MM.1S (cell line): ENCODE data around the gene MCHR1.

Experiments
- DNase-seq: peaks from one replicate; pipeline ENCODE4 v3.0.0-alpha.2; 2015
- H2AFZ ChIP-seq: fragments of 300-600 bp; sonication (generic); 2 replicates; pipeline ENCODE4 v1.6.0; 2016; ENCODE audit warnings: antibody characterized with exemption, low read length
- H3F3A ChIP-seq: fragments of 300-600 bp; sonication (generic); 2 replicates; pipeline ENCODE4 v1.6.1; 2016; ENCODE audit warnings: mild to moderate bottlenecking, antibody characterized with exemption, low read length, moderate library complexity, mixed read lengths; ENCODE audit not compliant: insufficient read depth
- H3K27ac ChIP-seq: fragments of 300-600 bp; sonication (generic); 2 replicates; pipeline ENCODE4 v1.5.1; 2016; ENCODE audit warnings: mild to moderate bottlenecking, low read length
- H3K27me3 ChIP-seq: fragments of 300-600 bp; sonication (generic); replicated peaks from 2 replicates; pipeline ENCODE4 v1.6.0; 2016; ENCODE audit warnings: low read length; ENCODE audit not compliant: insufficient read depth
- H3K36me3 ChIP-seq: fragments of 300-600 bp; sonication (generic); replicated peaks from 2 replicates; pipeline ENCODE4 v1.6.1; 2016; ENCODE audit warnings: mild to moderate bottlenecking, low read length, mixed read lengths; ENCODE audit not compliant: insufficient read depth
- H3K4me1 ChIP-seq: fragments of 300-600 bp; sonication (generic); 2 replicates; pipeline ENCODE4 v1.6.1; 2016; ENCODE audit warnings: low read length, mixed read lengths
- H3K4me2 ChIP-seq: fragments of 300-600 bp; sonication (generic); 2 replicates; pipeline ENCODE4 v1.6.0; 2016; ENCODE audit warnings: low read depth, low read length
- H3K4me3 ChIP-seq: fragments of 300-600 bp; sonication (generic); 2 replicates; pipeline ENCODE4 v1.5.1; 2016; ENCODE audit warnings: low read length, mixed read lengths
- H3K79me2 ChIP-seq: fragments of 300-600 bp; sonication (generic); 2 replicates; pipeline ENCODE4 v1.6.1; 2016; ENCODE audit warnings: mixed run types, low read length, mixed read lengths
- H3K9ac ChIP-seq: fragments of 300-600 bp; sonication (generic); 2 replicates; pipeline ENCODE4 v1.6.1; 2016; ENCODE audit warnings: low read length, mixed read lengths
- H3K9me2 ChIP-seq: fragments of 300-600 bp; sonication (generic); replicated peaks from 2 replicates; pipeline ENCODE4 v1.6.1; 2016; ENCODE audit warnings: mild to moderate bottlenecking, low read length, mixed read lengths; ENCODE audit not compliant: insufficient read depth
- H3K9me3 ChIP-seq: fragments of 300-600 bp; sonication (generic); replicated peaks from 2 replicates; pipeline ENCODE4 v1.6.1; 2016; ENCODE audit warnings: mild to moderate bottlenecking, low read length, mixed read lengths; ENCODE audit not compliant: insufficient read depth
- H4K20me1 ChIP-seq: fragments of 300-600 bp; sonication (generic); 2 replicates; pipeline ENCODE4 v1.6.1; 2016; ENCODE audit warnings: mild to moderate bottlenecking, low read length, moderate library complexity, mixed read lengths; ENCODE audit not compliant: insufficient read depth
- EZH2 ChIP-seq: fragments of 300-600 bp; sonication (generic); optimal IDR thresholded peaks from 2 replicates; pipeline ENCODE3; 2017; ENCODE audit warnings: low read depth, mild to moderate bottlenecking, antibody characterized with exemption, low read length, mixed read lengths
- EZH2phosphoT487 ChIP-seq: fragments of 300-600 bp; sonication (generic); IDR thresholded peaks from 2 replicates; pipeline ENCODE4 v1.6.1; 2018; ENCODE audit warnings: antibody characterized with exemption, low read length
- TF ChIP-seq, protein P1 (sequence below): fragments of 300-600 bp; sonication (generic); IDR thresholded peaks from 2 replicates; pipeline ENCODE4 v1.5.1; 2016; ENCODE audit warnings: antibody characterized with exemption, low read length, mixed read lengths

Gene MCHR1

DNA sequence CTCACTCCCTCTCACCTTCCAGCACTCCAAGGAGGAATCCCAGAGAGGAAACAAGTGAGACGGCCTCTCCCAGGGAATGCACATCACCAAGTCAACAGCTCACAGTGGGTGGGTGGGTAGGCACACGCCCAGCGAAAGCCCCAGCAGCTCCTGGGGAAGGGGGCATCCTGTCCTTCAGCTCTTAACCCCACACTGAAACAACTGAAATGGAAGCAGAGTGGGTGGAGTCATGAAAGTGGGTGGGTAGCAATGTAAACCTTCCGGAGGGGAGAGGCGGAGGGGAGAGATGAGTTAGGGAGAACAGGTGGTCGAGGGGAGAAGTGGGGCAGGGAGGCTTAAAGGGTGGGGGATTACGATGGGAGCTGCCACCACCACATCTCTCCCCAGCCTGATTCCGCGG is 5.4 kb downstream of the MCHR1 start:
- Histone ChIP-seq H3K4me2 (no peak overlapping the region), H3F3A (no peaks in the 10 kb centered on the region), H3K27me3 (peaks cover 7% of the 10 kb centered on the region), H3K4me3 (no peak overlapping the region), H3K4me1 (no peaks in the 10 kb centered on the region), H3K9ac (no peak overlapping the region), H3K9me3 (no peaks in the 10 kb centered on the region), H2AFZ (no peak overlapping the region), H3K36me3 (no peaks in the 10 kb centered on the region), H3K27ac (no peak overlapping the region), H4K20me1 (no peaks in the 10 kb centered on the region), H3K9me2 (no peaks in the 10 kb centered on the region), H3K79me2 (no peaks in the 10 kb centered on the region)
- no peak for TF ChIP-seq EZH2phosphoT487
- TF ChIP-seq EZH2, result no peak
- TF ChIP-seq, protein P1, sequence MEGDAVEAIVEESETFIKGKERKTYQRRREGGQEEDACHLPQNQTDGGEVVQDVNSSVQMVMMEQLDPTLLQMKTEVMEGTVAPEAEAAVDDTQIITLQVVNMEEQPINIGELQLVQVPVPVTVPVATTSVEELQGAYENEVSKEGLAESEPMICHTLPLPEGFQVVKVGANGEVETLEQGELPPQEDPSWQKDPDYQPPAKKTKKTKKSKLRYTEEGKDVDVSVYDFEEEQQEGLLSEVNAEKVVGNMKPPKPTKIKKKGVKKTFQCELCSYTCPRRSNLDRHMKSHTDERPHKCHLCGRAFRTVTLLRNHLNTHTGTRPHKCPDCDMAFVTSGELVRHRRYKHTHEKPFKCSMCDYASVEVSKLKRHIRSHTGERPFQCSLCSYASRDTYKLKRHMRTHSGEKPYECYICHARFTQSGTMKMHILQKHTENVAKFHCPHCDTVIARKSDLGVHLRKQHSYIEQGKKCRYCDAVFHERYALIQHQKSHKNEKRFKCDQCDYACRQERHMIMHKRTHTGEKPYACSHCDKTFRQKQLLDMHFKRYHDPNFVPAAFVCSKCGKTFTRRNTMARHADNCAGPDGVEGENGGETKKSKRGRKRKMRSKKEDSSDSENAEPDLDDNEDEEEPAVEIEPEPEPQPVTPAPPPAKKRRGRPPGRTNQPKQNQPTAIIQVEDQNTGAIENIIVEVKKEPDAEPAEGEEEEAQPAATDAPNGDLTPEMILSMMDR, result no peak
- DNase-seq, result no peak

DNA sequence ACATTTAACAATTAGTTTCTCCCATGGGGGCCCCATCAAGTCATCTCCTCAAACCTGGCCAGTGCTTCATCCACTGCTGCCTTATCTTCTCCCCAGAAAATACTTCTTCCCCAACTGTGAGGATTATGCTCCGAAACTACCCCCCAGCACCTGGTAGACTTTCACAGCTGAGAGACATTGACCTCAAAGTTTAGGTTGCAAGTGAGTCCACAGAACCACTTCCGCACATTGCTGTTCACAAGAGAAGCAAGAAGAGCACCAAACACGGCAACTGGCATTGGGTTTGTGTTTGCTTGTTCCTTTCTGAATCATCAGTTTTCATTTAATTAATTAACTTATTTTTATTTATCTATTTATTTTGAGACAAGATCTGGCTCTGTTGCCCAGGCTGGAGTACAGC is 6.1 kb downstream of the MCHR1 start:
- Histone ChIP-seq H3F3A (no peaks in the 10 kb centered on the region), H3K27ac (no peak overlapping the region), H3K9me2 (no peaks in the 10 kb centered on the region), H3K27me3 (peaks cover under 1% of the 10 kb centered on the region; the same call in 1 of the 2 replicates), H3K4me2 (no peak overlapping the region), H3K4me3 (no peak overlapping the region), H3K4me1 (no peaks in the 10 kb centered on the region), H3K79me2 (no peaks in the 10 kb centered on the region), H4K20me1 (no peaks in the 10 kb centered on the region), H2AFZ (no peak overlapping the region), H3K9me3 (no peaks in the 10 kb centered on the region), H3K36me3 (no peaks in the 10 kb centered on the region), H3K9ac (no peak overlapping the region)
- DNase-seq, result no peak
- TF ChIP-seq EZH2phosphoT487 (no peak), EZH2 (no peak)
- TF ChIP-seq, protein P1, result no peak

DNA sequence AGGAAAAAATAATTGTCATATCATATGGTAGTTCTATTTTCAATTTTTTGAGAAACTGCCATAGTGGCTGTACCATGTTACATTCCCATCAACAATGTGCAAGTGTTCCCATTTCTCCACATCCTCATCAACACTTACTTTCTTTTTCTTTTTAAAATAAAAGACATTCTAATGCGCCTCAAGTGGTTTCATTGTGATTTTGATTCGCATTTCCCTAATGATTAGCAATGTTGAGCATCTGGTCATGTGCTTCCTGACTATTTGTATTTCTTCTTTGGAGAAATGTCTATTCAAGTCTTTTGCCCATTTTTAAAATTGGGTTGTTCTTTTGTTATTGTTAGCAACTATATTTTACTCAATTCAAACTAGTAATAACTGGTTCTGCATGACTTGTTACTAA is 8.4 kb downstream of the MCHR1 start:
- H2AFZ ChIP-seq, result no peak overlapping the region

More for the DNA sequence above, 8.4 kb downstream of the MCHR1 start:
- no peak overlapping the region for H3K9ac ChIP-seq
- no peak overlapping the region for H3K27ac ChIP-seq
- DNase-seq, result no peak
- no peaks in the 10 kb centered on the region for H3K4me1 ChIP-seq
- TF ChIP-seq EZH2 (no peak), EZH2phosphoT487 (no peak)
- TF ChIP-seq, protein P1, result no peak
- H3K79me2 ChIP-seq, result no peaks in the 10 kb centered on the region
- no peak overlapping the region for H3K4me3 ChIP-seq
- no peaks in the 10 kb centered on the region for H3K9me3 ChIP-seq
- no peak overlapping the region for H3K4me2 ChIP-seq
- no peaks in the 10 kb centered on the region for H4K20me1 ChIP-seq
- no peaks in the 10 kb centered on the region for H3K9me2 ChIP-seq
- no peaks in the 10 kb centered on the region for H3K27me3 ChIP-seq
- no peaks in the 10 kb centered on the region for H3K36me3 ChIP-seq
- no peaks in the 10 kb centered on the region for H3F3A ChIP-seq
